BE2C (cell line): ENCODE results near the gene CEL.

Source experiments
- DNase-seq: peaks from one replicate; pipeline ENCODE4 v3.0.0-alpha.2; 2020
- H3K27me3 ChIP-seq: fragments of 250-450 bp; sonication (Bioruptor Pico); 2 replicates; pipeline ENCODE4 v1.5.1; 2020; ENCODE audit warnings: mild to moderate bottlenecking
- H3K36me3 ChIP-seq: fragments of 250-450 bp; sonication (Bioruptor Pico); 2 replicates; pipeline ENCODE4 v1.5.1; 2020; ENCODE audit warnings: mild to moderate bottlenecking
- H3K4me1 ChIP-seq: fragments of 250-450 bp; sonication (Bioruptor Pico); 2 replicates; pipeline ENCODE4 v1.5.1; 2020
- H3K4me3 ChIP-seq: 2 replicates; pipeline ENCODE4 v1.5.1; 2011; ENCODE audit warnings: low read depth, low read length
- H3K9me3 ChIP-seq: fragments of 250-450 bp; sonication (Bioruptor Pico); 2 replicates; pipeline ENCODE4 v1.5.1; 2020
- CTCF ChIP-seq: IDR thresholded peaks from 2 replicates; pipeline ENCODE4 v1.5.1; 2012; ENCODE audit warnings: mild to moderate bottlenecking, low read depth, low read length

The CEL gene

GRCh38 chr9:133113949-133114885 is 52.4 kb downstream of the CEL start:
- Histone ChIP-seq H3K4me1 (peaks cover 61% of the 10 kb centered on the region), H3K27me3 (no peaks in the 10 kb centered on the region), H3K9me3 (no peaks in the 10 kb centered on the region), H3K4me3 (peak overlapping the region; percentile 38), H3K36me3 (peaks cover 68% of the 10 kb centered on the region)
- DNase-seq = peak; percentile 96
- TF ChIP-seq CTCF = no peak

GRCh38 chr9:133114886-133115603 is 53.3 kb downstream of the CEL start:
- Histone ChIP-seq H3K9me3 (no peaks in the 10 kb centered on the region), H3K27me3 (no peaks in the 10 kb centered on the region), H3K36me3 (peaks cover 60% of the 10 kb centered on the region), H3K4me1 (peaks cover 61% of the 10 kb centered on the region), H3K4me3 (peak overlapping the region; percentile 31)
- DNase-seq = no peak
- TF ChIP-seq CTCF = no peak

- H3K4me1 ChIP-seq = peaks cover 61% of the 10 kb centered on the region
- no peaks in the 10 kb centered on the region for H3K27me3 ChIP-seq
- DNase-seq = peak; percentile 42
- no peaks in the 10 kb centered on the region for H3K9me3 ChIP-seq
- no peak for TF ChIP-seq CTCF
- peak overlapping the region; percentile 31 for H3K4me3 ChIP-seq
- peaks cover 53% of the 10 kb centered on the region for H3K36me3 ChIP-seq
These were observed 54.0 kb downstream of the CEL start for GRCh38 chr9:133115604-133116345.

- peak; percentile 35 for DNase-seq
- Histone ChIP-seq H3K36me3 (peaks cover 45% of the 10 kb centered on the region), H3K4me1 (peaks cover 64% of the 10 kb centered on the region), H3K27me3 (no peaks in the 10 kb centered on the region), H3K4me3 (no peak overlapping the region), H3K9me3 (no peaks in the 10 kb centered on the region)
- no peak for TF ChIP-seq CTCF
These were observed 54.8 kb downstream of the CEL start for GRCh38 chr9:133116346-133117231.

- peak; percentile 14; the same call in 1 of the 2 replicates for TF ChIP-seq CTCF
- Histone ChIP-seq H3K36me3 (peaks cover 35% of the 10 kb centered on the region), H3K9me3 (no peaks in the 10 kb centered on the region), H3K4me3 (peak overlapping the region; percentile 70), H3K4me1 (peaks cover 73% of the 10 kb centered on the region), H3K27me3 (no peaks in the 10 kb centered on the region)
- peak; percentile 80 for DNase-seq
These were observed 55.7 kb downstream of the CEL start for GRCh38 chr9:133117271-133118178.
